Muscle of arm (tissue), 12 donors: ENCODE data around the gene LCN15. TPM values are rescaled to one million over a fixed set of nuclear protein-coding genes. Genes with fewer than 3 reads are reported as not detected.
"Not testable (repeated sequence)": the region's sequence is repeated elsewhere in the genome, so short reads cannot be mapped to it uniquely, and the experiment has no call there.

Experiments
- DNase-seq: peaks from one replicate; pipeline ENCODE4 v3.0.0-alpha.2; 2013
- polyA plus RNA-seq, 12 donors: library from polyadenylated mRNA; unstranded; fragments of 120-200 nt; gene quantifications; one replicate each; pipeline ENCODE4 v1.2.1, GENCODE V29; 2013; ENCODE audit not compliant: insufficient read length in 12 of 12

The LCN15 gene
- polyA plus RNA-seq, 12 donors: 0.20 to 1.1 (median 0.44) TPM; not detected in 2

DNA sequence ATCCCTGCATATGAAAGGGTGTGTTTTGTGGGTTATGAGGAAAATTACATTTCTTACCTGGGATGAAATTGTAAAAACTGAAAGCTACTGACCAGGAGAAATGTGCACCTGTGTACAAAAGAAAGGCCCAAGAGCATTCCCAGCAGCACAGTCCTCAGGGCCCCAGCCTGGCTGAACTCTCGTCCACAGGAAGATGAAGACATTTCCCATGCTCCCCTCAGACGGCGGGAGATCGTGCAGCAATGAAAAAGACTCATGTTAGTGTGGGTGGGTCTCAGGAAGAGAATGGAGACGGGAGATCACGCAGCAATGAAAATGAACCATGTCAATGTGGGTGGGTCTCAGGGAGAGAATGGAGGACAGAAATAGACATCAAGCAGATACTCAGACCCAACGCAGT is 12.6 kb upstream of the LCN15 start:
- DNase-seq: no peak

DNA sequence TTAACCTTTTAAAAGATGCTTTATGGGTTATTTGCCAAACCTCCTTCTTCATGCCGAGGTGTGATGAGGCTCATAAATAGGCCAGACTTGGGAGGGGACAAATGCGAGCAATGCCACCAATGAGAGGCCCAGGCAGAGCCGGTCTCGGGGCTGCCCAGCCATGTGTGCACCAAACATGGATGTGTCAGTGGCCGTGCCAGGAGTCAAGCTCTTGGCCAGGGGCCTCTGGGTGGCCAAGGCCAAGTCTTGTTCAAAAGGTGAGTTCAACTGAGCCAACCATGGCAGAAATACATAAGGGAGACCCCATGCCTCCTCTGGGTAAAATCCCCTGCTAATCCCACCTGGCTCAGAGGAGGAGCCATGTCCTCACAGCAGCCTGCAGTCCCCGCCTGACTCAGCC is 10.9 kb upstream of the LCN15 start:
- no peak for DNase-seq

DNA sequence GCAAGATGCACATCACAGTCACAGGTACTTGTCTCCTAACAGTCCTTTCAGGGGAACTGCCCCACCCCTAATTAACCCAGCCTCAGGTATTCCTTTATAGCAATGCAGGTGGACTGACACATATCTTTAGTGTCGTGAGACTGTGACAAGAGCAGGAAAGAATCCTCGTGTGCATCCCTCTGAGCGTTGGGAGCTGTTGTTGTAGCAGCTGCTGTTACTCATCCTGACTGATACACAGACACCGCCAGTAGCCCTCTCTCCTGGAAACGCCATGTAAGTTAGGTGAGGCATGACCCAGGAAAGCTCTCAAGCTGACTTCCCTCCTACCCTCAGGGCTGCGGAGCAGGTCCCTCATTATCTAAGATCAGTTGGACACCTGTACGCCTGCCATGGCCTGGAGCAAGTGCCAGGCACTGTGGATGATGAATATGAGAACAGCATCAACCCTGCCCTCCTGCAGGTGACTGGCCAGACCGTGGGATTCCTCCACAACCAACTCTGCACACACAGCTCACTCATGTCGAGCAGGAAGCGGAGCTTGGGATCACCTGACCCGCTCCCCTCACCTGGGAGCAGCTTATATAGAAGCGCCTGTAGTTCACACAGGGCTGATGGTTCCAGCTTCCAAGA is 10.2 kb upstream of the LCN15 start:
- DNase-seq: no peak

DNA sequence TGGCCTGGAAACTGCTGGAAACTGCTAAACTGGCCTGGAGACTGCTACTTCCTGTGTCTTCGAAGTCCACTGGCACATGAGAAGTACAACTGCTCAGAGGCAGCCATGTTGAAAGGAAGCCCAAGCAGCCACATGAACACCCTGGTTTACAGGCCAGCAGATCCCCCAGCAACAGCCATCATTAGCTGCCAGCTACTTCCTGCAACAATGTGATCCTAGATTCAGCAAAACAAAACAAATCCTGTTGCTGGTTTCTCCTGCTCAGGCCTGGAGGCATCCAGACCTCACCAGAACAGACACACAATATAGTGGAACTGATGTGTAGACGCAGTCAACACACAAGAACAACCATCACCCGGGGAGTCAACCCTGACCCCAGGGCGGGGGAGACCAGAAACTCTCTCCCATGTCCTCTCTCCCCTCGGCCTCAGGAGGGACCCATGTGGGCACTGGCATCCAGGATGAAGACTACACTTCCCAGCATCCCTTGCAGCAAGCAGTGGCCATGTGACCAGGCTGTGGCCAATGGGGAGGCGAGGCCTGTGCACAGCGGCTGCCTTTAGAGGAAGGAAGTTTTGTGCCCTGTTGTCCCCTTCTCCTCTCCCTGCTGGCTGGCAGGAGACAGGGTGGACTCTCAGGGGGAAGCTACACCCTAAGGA is 9.2 kb upstream of the LCN15 start:
- DNase-seq: no peak

DNA sequence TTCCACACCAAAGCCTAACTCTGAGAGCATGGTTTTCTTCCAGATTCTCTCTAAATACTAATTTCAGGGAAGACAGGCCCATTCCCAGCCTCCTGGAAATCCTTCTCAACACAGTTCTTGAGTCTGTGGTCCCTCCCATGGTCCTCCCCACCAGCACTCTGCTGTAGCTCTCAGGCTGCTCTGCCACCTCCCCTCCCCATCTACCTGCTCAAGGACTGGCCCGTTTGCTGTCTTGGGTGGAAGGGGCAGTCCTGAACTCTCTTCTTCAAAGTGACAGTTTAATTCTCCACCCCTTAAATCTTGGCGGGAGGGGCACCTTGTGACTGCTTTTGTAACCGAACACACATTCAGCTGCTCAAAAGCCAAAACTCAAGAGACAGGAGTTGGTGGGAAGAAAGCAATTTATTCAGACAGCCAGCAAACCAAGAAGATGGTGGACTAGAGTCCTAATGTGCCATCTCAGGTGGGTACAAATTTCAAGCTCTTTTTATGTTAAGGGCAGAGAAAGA is 7.6 kb upstream of the LCN15 start:
- no peak for DNase-seq

DNA sequence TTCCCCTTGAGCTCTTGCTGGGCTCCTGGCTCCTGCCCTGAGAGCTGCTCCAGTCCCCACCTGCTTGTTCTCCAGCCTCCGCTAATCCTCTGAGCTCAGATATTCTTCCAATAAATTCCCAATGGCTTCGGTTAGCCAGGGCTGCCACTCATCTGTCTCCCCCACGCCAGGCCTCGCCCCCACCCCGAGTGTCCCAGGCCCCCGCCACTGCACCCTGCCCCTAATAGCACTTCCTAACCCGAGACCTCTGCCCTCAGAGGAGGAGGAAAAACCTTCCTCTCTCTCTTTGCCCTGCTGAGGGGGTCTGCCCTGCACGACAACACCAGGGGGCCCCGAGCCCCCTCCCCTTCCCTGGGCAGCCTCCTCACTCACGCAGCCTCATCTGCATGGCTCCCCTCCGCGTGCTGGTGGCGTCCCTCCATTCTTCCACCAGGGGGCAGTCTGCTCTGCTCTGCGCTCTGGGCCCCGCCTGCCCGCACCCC is 5.4 kb upstream of the LCN15 start:
- no peak for DNase-seq

DNA sequence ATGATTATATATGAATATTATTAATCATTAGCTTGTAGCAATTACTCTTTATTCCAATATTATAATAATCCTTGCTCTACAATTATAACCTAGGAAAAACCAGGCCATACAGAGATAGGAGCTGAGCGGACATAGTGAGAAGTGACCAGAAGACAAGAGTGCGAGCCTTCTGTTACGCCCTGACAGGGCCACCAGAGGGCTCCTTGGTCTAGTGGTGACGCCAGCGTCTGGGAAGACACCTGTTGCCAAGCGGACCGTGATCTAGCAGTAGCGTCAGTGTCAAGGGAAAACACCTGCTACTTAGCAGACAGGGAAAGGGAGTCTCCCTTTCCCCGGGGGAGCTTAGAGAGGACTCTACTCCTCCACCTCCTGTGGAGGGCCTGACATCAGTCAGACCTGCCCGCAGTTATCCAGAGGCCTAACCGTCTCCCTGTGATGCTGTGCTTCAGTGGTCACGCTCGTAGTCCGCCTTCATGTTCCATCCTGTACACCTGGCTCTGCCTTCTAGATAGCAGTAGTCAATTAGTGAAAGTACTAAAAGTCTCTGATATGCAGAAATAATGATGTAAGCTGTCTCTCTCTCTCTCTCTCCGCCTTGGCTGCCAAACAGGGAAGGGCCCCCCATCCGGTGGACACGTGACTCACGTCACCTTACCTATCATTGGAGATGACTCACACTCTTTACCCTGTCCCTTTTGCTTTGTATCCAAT is 2.2 kb upstream of the LCN15 start:
- peak; percentile 53 for DNase-seq

DNA sequence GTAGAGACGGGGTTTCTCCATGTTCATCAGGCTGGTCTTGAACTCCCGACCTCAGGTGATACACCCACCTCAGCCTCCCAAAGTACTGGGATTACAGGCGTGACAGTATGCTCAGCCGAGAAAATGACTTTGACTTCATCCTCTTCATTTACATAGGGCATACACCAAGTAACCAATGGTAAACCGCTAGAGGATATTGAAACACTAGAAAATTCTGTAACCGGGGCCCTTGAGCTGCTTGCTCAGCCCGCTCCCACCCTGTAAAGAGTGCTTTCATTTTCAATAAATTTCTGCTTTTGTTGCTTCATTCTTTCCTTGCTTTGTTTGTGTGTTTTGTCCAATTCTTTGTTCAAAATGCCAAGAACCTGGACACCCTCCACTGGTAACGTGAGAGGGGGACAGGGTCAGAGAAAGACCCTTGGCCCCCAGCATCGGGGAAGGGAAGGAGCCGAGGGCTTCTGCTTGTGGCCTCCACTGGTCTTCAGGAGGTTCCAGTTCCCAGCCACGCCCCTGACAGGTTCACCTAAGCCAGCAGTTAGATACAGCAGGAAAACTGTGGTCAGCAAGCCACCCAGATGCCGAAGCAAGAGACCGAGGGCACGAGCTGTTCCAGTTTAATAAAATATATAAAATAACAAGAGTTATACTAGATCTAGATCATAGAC is 1.6 kb upstream of the LCN15 start:
- not testable (repeated sequence) for DNase-seq

DNA sequence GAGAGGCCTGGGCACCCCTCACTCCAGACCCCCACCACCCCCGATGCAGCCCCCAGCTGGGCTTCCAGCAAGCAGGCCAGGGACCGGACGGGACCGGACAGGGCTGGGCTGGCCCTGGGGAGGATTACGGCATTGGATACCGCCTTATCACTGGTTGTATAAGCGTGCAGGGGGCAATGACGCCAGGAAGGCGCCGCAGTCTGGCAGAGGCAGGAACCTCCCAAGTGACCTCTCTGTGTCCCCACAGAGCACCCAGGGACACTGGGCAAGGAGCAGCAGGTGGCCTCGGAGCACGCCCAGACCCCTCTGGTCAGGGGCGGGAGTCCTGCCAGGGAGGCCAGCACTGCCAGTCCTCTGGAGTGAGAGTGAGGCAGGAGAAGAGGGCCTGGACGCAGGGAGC is 723 bp upstream of the LCN15 start:
- no peak for DNase-seq

DNA sequence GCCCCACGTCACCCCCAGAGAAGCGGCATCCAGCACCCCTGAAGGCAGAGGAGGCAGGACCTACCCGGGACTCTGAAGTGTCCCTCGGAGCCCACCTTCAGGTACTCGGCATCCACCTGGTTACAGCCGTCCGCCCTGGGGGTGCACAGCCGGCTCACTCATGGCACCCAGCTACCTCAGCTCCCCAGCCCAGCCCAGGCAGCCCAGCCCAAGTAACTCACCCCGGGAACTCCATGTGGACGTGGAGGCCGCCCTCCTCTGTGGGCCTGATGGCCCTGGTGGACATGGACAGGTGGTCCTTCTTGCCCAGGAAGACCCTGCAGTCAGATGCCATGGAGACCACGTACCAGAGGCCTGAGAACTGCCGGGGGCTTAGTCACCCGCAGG is 676 bp downstream of the LCN15 start:
- no peak for DNase-seq

DNA sequence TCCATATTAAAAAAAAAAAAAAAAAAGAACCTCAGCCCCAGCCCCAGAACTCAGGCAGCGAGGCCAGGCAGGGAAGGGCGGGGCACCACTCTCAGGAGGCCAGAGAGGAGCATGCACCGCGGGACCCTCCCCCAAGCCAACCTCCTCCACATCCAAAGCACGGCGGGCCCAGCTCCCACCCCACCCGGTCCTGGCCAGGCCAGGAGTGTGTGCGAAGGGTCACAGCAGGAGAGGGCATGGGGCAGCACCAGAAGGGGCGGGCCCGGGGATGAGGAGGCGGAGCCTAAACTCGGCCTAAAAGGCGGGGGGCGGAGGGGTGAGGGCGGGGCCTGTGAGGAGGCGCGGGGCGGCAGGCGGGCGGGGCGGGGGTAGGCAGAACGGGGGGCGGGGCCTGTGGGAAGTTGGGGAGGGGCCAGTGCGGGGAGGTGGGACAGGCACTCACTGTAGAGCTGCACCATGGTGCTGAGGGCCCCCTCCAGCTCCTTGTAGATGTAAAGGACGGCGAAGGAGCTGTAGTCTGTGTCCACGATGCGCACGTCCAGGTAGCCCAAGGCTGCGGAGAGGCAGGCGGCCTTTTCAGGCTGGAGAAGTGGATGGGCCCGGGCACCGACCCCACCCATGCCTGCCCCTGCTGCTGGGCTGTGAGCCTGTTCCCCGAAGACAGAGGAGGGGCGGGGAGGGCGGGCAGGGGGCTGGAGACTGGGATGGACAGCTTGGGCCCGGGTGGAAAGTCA is 1.2 kb downstream of the LCN15 start:
- no peak for DNase-seq

DNA sequence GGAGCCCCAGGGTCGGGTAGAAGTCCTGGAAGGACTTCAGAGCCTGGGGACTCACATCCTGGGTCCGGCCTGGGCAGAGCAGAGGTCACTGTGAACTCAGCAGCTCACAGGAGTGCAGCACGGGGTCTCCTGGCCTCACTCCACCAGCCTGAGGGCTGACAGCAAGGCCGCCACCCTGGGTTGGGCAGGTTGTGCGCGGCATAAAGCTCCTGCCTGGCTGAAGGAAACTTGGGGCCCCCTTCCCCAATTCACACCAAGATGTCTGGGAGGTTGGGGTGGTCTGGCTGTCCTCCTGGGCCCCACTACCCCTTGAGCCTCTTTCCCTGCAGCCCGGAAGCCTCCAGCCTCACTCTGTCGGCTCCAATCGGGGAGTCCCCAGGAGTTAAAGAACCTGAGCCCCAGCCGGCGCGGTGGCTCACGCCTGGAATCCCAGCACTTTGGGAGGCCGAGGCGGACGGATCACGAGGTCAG is 2.1 kb downstream of the LCN15 start:
- DNase-seq: no peak

DNA sequence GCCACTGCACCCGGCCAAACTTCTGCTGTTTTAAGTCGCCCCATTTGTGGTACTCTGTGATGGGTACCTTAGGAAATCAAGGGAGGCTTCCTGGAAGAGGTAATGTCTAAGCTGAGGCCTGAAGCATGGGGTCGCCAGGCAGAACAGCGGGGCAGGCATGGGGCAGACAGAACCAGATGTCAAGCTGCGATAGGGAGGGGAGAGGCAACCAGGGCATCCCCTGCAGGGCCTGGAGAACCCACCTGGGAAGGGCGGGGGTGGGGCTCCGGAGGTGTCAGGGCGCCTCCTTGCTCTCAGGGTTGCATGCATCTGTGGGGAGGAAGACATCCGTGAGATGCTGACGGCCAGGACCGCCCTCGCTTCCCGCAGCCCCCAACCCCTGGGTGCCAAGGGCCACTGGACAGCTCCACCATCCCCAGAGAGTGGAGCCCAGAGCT is 2.8 kb downstream of the LCN15 start:
- no peak for DNase-seq

DNA sequence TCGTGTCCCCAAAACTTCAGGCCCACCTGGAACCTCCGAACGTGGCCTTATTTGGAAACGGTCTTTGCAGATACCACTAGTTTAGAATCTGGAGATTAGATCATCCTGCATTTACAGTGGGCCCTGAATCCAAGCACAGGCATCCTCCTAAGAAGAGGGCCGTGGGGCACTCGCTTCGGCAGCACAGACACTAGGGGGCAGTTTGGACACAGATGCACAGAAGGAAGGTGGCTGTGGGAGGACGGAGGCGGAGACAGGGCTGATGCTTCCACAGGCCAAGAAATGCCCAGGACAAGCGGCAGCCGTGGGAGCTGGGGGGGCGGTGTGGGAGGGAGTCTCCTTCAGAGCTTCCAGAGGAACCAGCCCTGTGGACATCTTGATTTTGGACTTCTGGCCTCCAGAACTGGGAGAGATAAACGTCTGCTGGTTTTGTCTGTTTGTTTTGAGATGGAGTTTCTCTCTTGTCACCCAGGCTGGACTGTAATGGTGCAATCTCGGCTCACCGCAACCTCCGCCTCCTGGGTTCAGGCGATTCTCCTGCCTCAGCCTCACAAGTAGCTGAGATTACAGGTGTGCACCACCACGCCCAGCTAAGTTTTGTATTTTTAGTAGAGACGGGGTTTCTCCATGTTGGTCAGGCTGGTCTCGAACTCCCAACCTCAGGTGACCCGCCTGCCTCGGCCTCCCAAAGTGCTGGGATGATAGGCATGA is 3.3 kb downstream of the LCN15 start:
- peak; percentile 24 for DNase-seq

DNA sequence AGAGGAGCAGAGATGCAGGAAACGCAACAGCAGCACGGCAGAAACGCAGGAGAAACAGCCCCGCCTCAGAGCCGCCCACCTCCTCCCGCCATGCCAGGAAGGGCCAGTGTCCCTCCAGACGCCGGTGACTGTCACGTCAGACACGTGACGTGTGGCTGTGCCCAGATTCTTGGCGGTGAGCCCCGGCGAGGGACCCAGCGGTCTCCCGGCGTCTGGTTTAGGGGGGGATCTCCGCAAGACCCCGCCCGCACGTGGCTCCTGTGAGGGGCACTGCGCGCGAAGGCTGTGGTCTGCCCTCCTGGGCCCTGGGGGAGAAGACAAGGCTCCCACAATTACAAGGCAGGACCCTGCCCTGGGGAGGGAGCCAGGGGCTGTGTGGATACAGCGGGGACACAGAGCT is 3.9 kb downstream of the LCN15 start:
- no peak for DNase-seq

DNA sequence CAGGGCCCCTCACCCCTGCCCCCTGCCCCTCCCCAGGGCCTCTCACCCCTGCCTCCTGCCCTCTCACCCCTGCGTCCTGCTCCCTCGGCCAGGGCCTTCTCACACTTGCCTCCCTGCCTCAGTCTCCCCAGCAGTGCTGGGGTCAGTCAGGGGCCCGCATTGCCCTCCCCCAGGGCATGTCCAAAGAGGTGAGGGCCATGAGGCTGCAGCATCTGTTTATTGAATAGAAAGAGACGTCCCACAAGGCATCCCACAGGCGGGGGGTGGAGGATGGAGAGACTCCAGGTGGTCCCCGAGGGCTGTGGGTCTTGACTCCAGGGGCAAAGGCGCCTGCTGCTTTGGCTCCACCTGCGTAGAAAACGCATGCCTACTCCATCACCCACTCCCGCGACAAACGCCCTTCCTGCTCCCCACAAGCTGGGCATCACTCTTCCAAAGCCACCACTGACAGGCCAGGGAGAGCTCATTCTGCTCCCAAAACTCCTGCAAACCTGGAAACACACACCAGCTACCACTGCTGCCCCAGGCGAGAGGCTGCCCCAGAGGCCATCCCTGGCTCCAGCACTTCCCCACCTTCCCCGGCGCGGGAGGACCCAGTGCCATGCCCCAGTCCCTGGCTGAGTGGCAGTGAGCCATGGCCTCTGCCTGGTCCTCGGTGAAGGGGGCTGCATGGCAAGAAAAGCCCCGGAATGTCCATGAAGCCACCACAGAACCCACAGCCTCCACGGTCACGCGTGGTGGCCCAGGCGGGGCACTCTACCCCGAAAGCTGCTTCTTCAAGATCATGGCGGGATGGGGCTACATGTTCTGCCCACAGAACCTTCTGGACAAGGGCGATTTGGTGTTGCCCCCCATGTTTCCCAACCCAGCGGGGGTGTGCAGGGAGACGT is 4.6 kb downstream of the LCN15 start:
- DNase-seq: no peak

DNA sequence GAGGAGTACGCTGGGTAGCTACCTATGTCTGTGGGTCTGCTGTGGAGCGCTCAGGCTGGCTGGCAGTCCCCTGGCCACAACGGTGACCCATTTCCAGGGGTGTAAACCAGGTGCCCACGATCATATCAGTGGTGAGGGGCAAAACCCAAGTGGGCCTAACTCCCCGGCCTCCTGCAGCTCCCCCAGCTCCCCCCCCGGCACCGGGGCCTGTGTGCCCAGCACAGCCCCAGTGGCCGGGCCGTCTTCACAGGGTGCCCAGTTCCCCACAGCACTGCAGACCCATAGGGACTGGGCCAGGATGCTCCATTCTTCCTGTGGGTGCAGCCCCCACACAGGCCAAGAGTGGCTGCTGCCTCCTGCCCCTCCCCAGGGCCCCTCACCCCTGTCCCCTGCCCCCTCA is 5.3 kb downstream of the LCN15 start:
- no peak for DNase-seq

DNA sequence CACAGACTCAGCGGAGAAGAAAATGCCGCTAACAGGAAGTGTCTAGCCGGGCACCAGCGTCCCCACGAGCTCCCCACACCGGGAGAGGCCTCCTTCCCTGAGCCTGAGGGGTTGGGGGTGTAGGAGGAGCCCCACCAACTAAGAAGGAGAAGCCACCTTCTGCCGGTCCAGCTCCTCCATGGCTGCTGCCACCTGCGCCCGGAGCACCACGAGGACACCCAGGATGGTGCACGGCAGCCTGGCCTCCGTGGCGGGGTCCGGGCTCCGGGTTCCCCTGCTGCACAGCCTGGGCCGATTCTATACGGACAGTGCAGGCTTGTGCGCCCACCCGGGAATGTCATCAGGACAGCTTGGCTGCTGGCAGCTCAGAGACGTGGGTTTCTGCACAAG is 6.6 kb downstream of the LCN15 start:
- DNase-seq: no peak

DNA sequence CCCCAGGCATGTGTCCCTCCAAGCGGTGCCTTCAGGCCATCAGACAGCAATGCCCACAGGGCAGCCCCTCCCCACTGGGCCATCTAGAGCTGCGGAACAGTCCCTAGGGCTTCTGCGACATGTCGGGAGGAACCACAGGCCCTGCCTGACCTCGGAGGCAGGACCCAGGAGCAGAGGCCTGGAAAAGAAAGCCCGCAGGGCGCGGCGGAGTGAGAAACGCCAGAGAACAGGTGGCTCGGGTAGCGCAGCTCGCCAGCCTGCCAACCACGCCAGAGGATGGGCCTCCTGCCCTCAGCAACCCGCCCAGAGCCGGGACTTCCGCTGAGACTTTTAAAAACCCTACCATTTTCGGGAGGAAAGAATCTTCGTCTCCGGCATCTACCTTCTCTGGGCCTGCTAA is 7.0 kb downstream of the LCN15 start:
- DNase-seq: no peak

DNA sequence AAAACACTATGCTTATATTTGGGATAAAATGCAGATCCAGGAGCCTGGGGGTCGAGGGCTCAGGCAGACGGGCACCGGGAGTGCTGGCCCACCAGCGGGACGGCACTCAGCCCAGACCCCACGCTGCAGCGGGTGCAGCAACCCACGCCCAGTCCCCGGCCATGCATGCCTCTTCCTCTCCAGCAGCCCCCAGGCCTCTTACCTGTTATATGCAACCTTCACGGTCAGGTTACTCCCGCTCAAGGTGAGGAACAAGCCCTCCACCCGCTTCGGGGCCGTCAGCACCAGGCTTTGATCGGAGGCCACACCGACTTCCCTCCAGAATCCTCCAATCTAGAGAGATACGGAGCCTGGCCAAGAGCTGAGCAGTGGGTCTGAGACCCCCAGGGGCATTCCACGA is 7.5 kb downstream of the LCN15 start:
- no peak for DNase-seq
